ENCODE results near the gene TOP3A. TPM values are rescaled to one million over a fixed set of nuclear protein-coding genes. Genes with fewer than 3 reads are reported as not detected.

The TOP3A gene
- total RNA-seq, 1 donor from 2014 or later = 70.7 TPM

DNA sequence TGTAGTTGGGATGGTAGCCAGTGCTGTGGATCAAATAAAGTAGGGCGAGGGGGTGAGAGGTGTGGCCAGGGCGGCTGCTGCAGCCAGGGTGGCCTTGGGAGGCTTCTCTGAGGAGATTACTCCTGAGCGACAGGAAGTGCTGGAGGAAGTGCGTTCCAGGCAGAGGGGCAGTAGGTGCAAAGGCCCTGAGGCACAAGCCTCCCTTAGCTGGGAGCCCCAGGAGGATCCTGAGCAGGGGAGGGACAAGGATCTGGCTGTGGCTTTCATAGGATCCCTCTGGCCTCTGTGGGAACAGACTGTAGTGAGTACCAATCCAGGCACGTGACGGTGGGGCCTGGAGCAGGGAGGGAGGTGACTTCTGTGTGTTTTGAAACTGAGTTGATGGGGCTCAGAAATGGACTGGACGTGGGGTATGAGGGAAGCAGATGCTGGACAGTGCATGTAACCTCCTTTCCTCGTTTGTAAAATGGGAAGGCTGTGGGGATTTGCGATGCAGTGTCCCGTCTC is 86.6 kb downstream of the TOP3A start:
- H3K27ac Mint-ChIP-seq = no peak overlapping the region
- intact Hi-C loops (cut with micrococcal nuclease) = loop anchor here (10.0 kb wide), 1 partner anchor 87 kb away; the partner anchor contains the start of genes SMCR8 and TOP3A
- H3K36me3 Mint-ChIP-seq (ENCODE audit: low read depth) = no peaks in the 10 kb centered on the region

GRCh38 chr17:18227635-18228034 is 87.2 kb downstream of the TOP3A start:
- H3K27me3 Mint-ChIP-seq (ENCODE audit: low read depth) = no peaks in the 10 kb centered on the region
- H3K36me3 Mint-ChIP-seq (ENCODE audit: low read depth) = no peaks in the 10 kb centered on the region
- no peak overlapping the region for H3K27ac Mint-ChIP-seq
- no peak overlapping the region for H3K4me3 Mint-ChIP-seq (ENCODE audit: low read depth)
- H3K9me3 Mint-ChIP-seq = no peaks in the 10 kb centered on the region
- DNase-seq (ENCODE audit: low spot score) = no peak
- H3K4me1 Mint-ChIP-seq (ENCODE audit: low read depth) = peaks cover 17% of the 10 kb centered on the region
- intact Hi-C loops (cut with micrococcal nuclease) = loop anchor here (10.0 kb wide), 1 partner anchor 87 kb away; the partner anchor contains the start of genes SMCR8 and TOP3A

More for the DNA sequence above, 86.6 kb downstream of the TOP3A start:
- Mint-ChIP-seq H3K4me1 (ENCODE audit: low read depth) (peaks cover 17% of the 10 kb centered on the region), H3K9me3 (no peaks in the 10 kb centered on the region), H3K4me3 (ENCODE audit: low read depth) (no peak overlapping the region), H3K27me3 (ENCODE audit: low read depth) (no peaks in the 10 kb centered on the region)
- no peak for DNase-seq (ENCODE audit: low spot score)

GRCh38 chr17:18226284-18226945 is 88.4 kb downstream of the TOP3A start:
- DNase-seq (ENCODE audit: low spot score) = no peak
- no peaks in the 10 kb centered on the region for H3K9me3 Mint-ChIP-seq
- H3K36me3 Mint-ChIP-seq (ENCODE audit: low read depth) = no peaks in the 10 kb centered on the region
- H3K4me1 Mint-ChIP-seq (ENCODE audit: low read depth) = peaks cover 17% of the 10 kb centered on the region
- intact Hi-C loops (cut with micrococcal nuclease) = loop anchor here (10.0 kb wide), 1 partner anchor 88 kb away; the partner anchor contains the start of genes SMCR8 and TOP3A
- peak overlapping the region; percentile 95 for H3K4me3 Mint-ChIP-seq (ENCODE audit: low read depth)
- peak overlapping the region; percentile 85 for H3K27ac Mint-ChIP-seq
- no peaks in the 10 kb centered on the region for H3K27me3 Mint-ChIP-seq (ENCODE audit: low read depth)

DNA sequence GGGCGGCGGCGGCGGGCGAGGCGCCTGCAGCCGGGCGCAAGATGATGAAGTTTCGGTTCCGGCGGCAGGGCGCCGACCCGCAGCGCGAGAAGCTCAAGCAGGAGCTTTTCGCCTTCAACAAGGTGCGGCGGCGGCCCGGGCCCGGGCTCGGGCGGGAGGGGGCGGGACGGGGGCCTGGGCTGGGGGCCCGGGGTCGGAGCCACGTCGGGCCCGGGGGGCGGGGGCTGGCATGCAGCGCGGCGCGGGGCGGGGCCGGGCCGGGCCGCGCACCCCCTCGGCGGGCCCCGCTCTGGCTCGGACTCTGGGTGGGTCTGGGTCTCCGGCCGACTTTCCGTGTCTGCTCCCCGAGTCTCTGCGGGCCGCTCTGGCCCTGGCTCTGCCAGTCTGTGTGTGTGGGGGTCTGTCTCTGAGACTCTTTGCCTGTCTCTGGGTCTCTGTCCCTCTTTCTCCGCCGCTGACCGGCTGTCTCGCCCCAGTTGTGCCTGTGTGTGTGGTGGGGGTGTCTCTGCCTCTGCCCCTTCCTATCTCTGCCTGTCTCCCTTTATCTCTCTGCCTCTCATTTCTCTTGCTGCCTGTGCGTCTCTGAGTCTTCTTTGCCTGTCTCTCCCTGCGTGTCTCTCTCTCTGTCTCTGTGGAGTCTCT is 89.0 kb downstream of the TOP3A start:
- DNase-seq (ENCODE audit: low spot score) = no peak
- Mint-ChIP-seq H3K4me3 (ENCODE audit: low read depth) (peak overlapping the region; percentile 95), H3K36me3 (ENCODE audit: low read depth) (no peaks in the 10 kb centered on the region), H3K27me3 (ENCODE audit: low read depth) (no peaks in the 10 kb centered on the region), H3K27ac (peak overlapping the region; percentile 85), H3K4me1 (ENCODE audit: low read depth) (peaks cover 17% of the 10 kb centered on the region), H3K9me3 (no peaks in the 10 kb centered on the region)
- intact Hi-C loops (cut with micrococcal nuclease) = loop anchor here (1.0 to 10.0 kb wide), 3 partner anchors 35 to 89 kb away; partner anchors contain the start of genes ALKBH5, MIEF2, SMCR8 and TOP3A

DNA sequence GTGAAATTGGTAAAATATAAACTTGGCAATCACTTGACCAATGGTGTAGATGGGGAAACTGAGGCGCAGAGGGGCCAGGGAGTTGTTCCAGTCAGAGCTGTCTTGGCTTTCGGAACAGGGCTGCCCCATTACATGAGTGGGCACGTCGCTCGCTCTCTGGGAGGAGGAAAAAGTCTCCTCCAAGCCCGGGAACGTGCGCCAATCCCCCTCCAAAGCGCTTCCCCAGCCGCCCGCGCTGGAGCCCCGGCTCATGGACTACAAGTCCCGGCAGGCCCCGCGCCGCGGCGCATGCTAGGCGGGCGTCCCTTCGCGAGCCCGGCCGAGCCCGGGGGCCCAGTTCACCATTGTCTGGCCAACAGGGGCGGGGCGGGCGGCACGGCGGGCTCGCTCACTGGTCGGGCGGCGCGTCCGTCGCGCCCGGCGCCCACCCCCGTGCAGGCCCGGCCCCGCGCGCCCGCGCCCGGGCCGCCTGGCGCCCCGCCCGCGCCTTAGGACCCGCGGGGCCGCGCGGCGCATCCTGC is 89.6 kb downstream of the TOP3A start, which contains the start of gene LLGL1:
TSS of gene LLGL1 (plus strand) at position 515 of the 521 bp plus-strand sequence. CDS start 48 bp downstream, outside the sequence.
- Mint-ChIP-seq H3K36me3 (ENCODE audit: low read depth) (no peaks in the 10 kb centered on the region), H3K9me3 (no peaks in the 10 kb centered on the region), H3K27ac (peak within 1 kb of the TSS; percentile 85), H3K4me3 (ENCODE audit: low read depth) (peak within 1 kb of the TSS; percentile 95), H3K27me3 (ENCODE audit: low read depth) (no peaks in the 10 kb centered on the region), H3K4me1 (ENCODE audit: low read depth) (peaks cover 17% of the 10 kb centered on the region)
- DNase-seq (ENCODE audit: low spot score) = peak; percentile 93
- intact Hi-C loops (cut with micrococcal nuclease) = loop anchor here (1.0 to 10.0 kb wide), 3 partner anchors 35 to 90 kb away; partner anchors contain the start of genes ALKBH5, MIEF2, SMCR8 and TOP3A

DNA sequence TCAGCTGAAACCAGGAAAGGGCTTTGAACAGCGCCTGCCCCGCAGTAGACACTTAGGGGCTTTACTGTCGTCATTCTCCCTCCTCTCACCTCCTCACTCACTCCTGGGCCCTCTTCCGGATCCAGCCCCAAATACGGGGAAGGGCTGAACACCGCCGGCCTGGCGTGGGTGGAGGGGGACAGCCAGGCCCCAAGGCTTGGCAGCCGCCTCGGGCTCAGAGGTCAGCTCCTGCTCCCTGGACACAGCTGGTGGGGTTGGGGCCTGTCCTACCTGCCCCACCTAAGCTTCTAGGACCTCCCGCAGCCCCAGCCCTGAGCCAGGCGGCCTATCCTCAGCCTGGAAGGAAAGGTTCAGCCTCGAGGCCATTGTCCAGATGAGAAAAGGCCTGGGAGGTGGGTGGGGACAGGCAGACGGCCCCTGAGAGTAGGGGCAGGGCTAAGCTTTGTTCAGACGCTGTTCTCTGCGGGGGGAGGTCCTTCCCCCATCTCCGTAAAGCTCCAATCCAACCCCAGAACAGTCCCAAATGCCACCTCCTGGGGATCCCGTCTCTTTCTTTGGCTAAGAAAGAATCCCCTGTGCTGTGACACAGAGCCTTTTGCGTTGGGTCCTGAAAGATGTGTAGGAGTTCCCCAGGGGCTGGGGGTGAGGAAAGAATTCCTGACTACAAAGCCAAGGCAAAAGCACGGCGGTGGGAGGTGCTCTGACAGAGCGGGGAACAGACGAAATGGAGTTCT is 90.2 kb downstream of the TOP3A start:
- no peak for DNase-seq (ENCODE audit: low spot score)

GRCh38 chr17:18224053-18224386 is 90.8 kb downstream of the TOP3A start:
- no peaks in the 10 kb centered on the region for H3K27me3 Mint-ChIP-seq (ENCODE audit: low read depth)
- H3K4me1 Mint-ChIP-seq (ENCODE audit: low read depth) = peaks cover 17% of the 10 kb centered on the region
- H3K9me3 Mint-ChIP-seq = no peaks in the 10 kb centered on the region
- H3K27ac Mint-ChIP-seq = no peak overlapping the region
- no peaks in the 10 kb centered on the region for H3K36me3 Mint-ChIP-seq (ENCODE audit: low read depth)
- intact Hi-C loops (cut with micrococcal nuclease) = loop anchor here (10.0 kb wide), 1 partner anchor 91 kb away; the partner anchor contains the start of genes SMCR8 and TOP3A
- DNase-seq (ENCODE audit: low spot score) = no peak
- H3K4me3 Mint-ChIP-seq (ENCODE audit: low read depth) = no peak overlapping the region

More for the DNA sequence above, 90.2 kb downstream of the TOP3A start:
- no peaks in the 10 kb centered on the region for H3K36me3 Mint-ChIP-seq (ENCODE audit: low read depth)
- intact Hi-C loops (cut with micrococcal nuclease) = loop anchor here (1.0 to 10.0 kb wide), 3 partner anchors 36 to 90 kb away; partner anchors contain the start of genes ALKBH5, MIEF2, SMCR8 and TOP3A
- no peaks in the 10 kb centered on the region for H3K27me3 Mint-ChIP-seq (ENCODE audit: low read depth)
- H3K4me1 Mint-ChIP-seq (ENCODE audit: low read depth) = peaks cover 17% of the 10 kb centered on the region
- H3K4me3 Mint-ChIP-seq (ENCODE audit: low read depth) = peak overlapping the region; percentile 70
- no peaks in the 10 kb centered on the region for H3K9me3 Mint-ChIP-seq
- H3K27ac Mint-ChIP-seq = no peak overlapping the region

Other genes starting within 250 kb of the TOP3A start
- gene DRG2, start 227.0 kb downstream of the TOP3A start, total RNA-seq = 57.9 and 62.2 TPM in 2 replicates
- 0.64 and 0.80 TPM in 2 replicates for gene MYO15A, start 206.2 kb downstream of the TOP3A start, total RNA-seq
- 164 and 165 TPM in 2 replicates for gene ALKBH5, start 131.2 kb downstream of the TOP3A start, total RNA-seq
- 23.0 and 24.7 TPM in 2 replicates for gene LLGL1, start 89.4 kb downstream of the TOP3A start, total RNA-seq
- 334 and 340 TPM in 2 replicates for gene FLII, start 56.3 kb downstream of the TOP3A start, total RNA-seq
- 6.8 and 7.9 TPM in 2 replicates for gene MIEF2, start 54.3 kb downstream of the TOP3A start, total RNA-seq
- 16.5 and 16.8 TPM in 2 replicates for gene SMCR8, start 299 bp upstream of the TOP3A start, total RNA-seq
- 60.3 and 65.7 TPM in 2 replicates for gene SHMT1, start 48.6 kb upstream of the TOP3A start, total RNA-seq
- gene EVPLL, start 62.8 kb upstream of the TOP3A start, total RNA-seq = not detected in 2 replicates
- 0.34 and 0.91 TPM in 2 replicates for gene LGALS9C, start 161.8 kb upstream of the TOP3A start, total RNA-seq